GM12878 (cell line): ENCODE results near the gene MAMDC2. TPM values are rescaled to one million over a fixed set of nuclear protein-coding genes. Genes with fewer than 3 reads are reported as not detected.

Experiments used
- ATAC-seq: fragments of 200-7000 bp; cut with Tn5 transposase; 3 replicates; pipeline ENCODE4 v1.9.1; 2020; ENCODE audit warnings: mild to moderate bottlenecking, moderate library complexity
- BruUV-seq: library from RNA; stranded (reverse); fragments of 400-500 nt; replicated peaks from 2 replicates; lab custom pipeline; 2021; lab: Mats Ljungman, UMichigan
- CTCF ChIA-PET: fragments of 300-600 bp; sonication (Branson Sonifier 250); formaldehyde crosslinking; extraction: SDS; loops from one replicate; lab custom pipeline; 2021; ENCODE audit warnings: inconsistent platforms; lab: Yijun Ruan, JAX
- POLR2A ChIA-PET: fragments of 350-600 bp; formaldehyde crosslinking; extraction: SDS; loops from one replicate; lab custom pipeline; 2021; ENCODE audit warnings: inconsistent platforms; lab: Charles Lee
- RAD21 ChIA-PET: fragments of 300-600 bp; sonication (Branson Sonifier 250); formaldehyde crosslinking; loops from one replicate; lab custom pipeline; 2023; ENCODE audit warnings: antibody characterized with exemption; ENCODE audit not compliant: unreplicated experiment; lab: Charles Lee
- SMC1A ChIA-PET: fragments of 300-600 bp; sonication (Branson Sonifier 250); formaldehyde crosslinking; loops from one replicate; lab custom pipeline; 2023; ENCODE audit not compliant: unreplicated experiment, uncharacterized antibody; lab: Charles Lee
- DNase-seq: peaks from one replicate; pipeline ENCODE4 v3.0.0-alpha.2; 2011; ENCODE audit warnings: low read depth, low spot score
- FAIRE-seq: peaks from 3 replicates; lab custom pipeline; 2011; peaks lifted over from hg19 to GRCh38; lab: Jason Lieb, UNC
- H2AFZ ChIP-seq: 2 replicates; pipeline ENCODE4 v1.6.0; 2011; ENCODE audit warnings: low read depth, low read length, control low read depth; ENCODE audit not compliant: control insufficient read depth
- H3K27ac ChIP-seq: 2 replicates; pipeline ENCODE4 v1.5.1; 2011; ENCODE audit warnings: control low read depth; ENCODE audit not compliant: control insufficient read depth, insufficient read depth
- H3K27me3 ChIP-seq, 2 experiments: replicated peaks in 1 of 2; 2 replicates each; pipeline versions ENCODE4 v1.6.0 to v1.6.1; 2011; ENCODE audit warnings: low read length in 1 of 2; ENCODE audit not compliant: control insufficient read depth in 2 of 2, insufficient read depth in 2 of 2
- H3K36me3 ChIP-seq, 2 experiments: 2 replicates each; pipeline ENCODE4 v1.5.1; 2011; ENCODE audit warnings: low read length in 1 of 2; ENCODE audit not compliant: control insufficient read depth in 2 of 2, insufficient read depth in 2 of 2
- H3K4me1 ChIP-seq: 2 replicates; pipeline ENCODE4 v1.6.1; 2011; ENCODE audit warnings: mild to moderate bottlenecking, low read length, moderate library complexity, mixed read lengths; ENCODE audit not compliant: control insufficient read depth, insufficient read depth
- H3K4me2 ChIP-seq: 2 replicates; pipeline ENCODE4 v1.6.0; 2011; ENCODE audit warnings: control low read depth; ENCODE audit not compliant: control insufficient read depth, insufficient read depth
- H3K4me3 ChIP-seq: fragments of 200-600 bp; sonication (generic); 2 replicates; pipeline ENCODE4 v1.5.1; 2016
- H3K79me2 ChIP-seq: 2 replicates; pipeline ENCODE4 v1.6.0; 2011; ENCODE audit warnings: low read length; ENCODE audit not compliant: control insufficient read depth, insufficient read depth
- H3K9ac ChIP-seq: 2 replicates; pipeline ENCODE4 v1.8.0; 2011; ENCODE audit warnings: low read length, control low read depth, mixed read lengths; ENCODE audit not compliant: control insufficient read depth, insufficient read depth
- H3K9me3 ChIP-seq: replicated peaks from 3 replicates; pipeline ENCODE4 v1.5.1; 2011; ENCODE audit warnings: mild to moderate bottlenecking, low read length; ENCODE audit not compliant: control insufficient read depth, insufficient read depth
- H4K20me1 ChIP-seq: 2 replicates; pipeline ENCODE4 v1.6.0; 2011; ENCODE audit not compliant: control insufficient read depth, insufficient read depth
- BACH1 ChIP-seq: fragments of 450-650 bp; IDR thresholded peaks from 2 replicates; pipeline ENCODE4 v1.6.1; 2017; ENCODE audit warnings: mild to moderate bottlenecking, borderline replicate concordance
- CBFB ChIP-seq: IDR thresholded peaks from 2 replicates; pipeline ENCODE4 v1.6.1; 2016; ENCODE audit warnings: antibody characterized with exemption, low read depth
- CREM ChIP-seq: IDR thresholded peaks from 2 replicates; pipeline ENCODE4 v1.6.1; 2014; ENCODE audit warnings: antibody characterized with exemption, low read depth
- DPF2 ChIP-seq: fragments of 450-650 bp; IDR thresholded peaks from 2 replicates; pipeline ENCODE4 v1.6.1; 2017; ENCODE audit warnings: mild to moderate bottlenecking
- FOS ChIP-seq: IDR thresholded peaks from 3 replicates; pipeline ENCODE4 v1.6.1; 2011; ENCODE audit warnings: borderline replicate concordance; ENCODE audit not compliant: insufficient read length; ENCODE audit errors: extremely low read depth
- JUNB ChIP-seq: IDR thresholded peaks from 2 replicates; pipeline ENCODE4 v1.6.1; 2016; ENCODE audit warnings: antibody characterized with exemption, mild to moderate bottlenecking
- NFIC ChIP-seq: IDR thresholded peaks from 2 replicates; pipeline ENCODE4 v1.6.1; 2012; ENCODE audit warnings: low read depth, mild to moderate bottlenecking, inconsistent platforms, low read length, moderate library complexity
- NFXL1 ChIP-seq: fragments of 450-650 bp; IDR thresholded peaks from 2 replicates; pipeline ENCODE4 v1.6.1; 2017; ENCODE audit warnings: antibody characterized with exemption, mild to moderate bottlenecking, borderline replicate concordance
- NFYA ChIP-seq: IDR thresholded peaks from 2 replicates; pipeline ENCODE4 v1.6.1; 2011; ENCODE audit warnings: low read depth, mild to moderate bottlenecking, low read length, improper control_type of control experiment, borderline replicate concordance
- PAX5 ChIP-seq: IDR thresholded peaks from 2 replicates; pipeline ENCODE4 v1.6.1; 2011; ENCODE audit warnings: low read depth, low read length, borderline replicate concordance
- SIN3A ChIP-seq: IDR thresholded peaks from 2 replicates; pipeline ENCODE4 v1.6.1; 2012; ENCODE audit warnings: low read depth, low read length, improper control_type of control experiment
- STAT1 ChIP-seq: fragments of 450-650 bp; conservative IDR thresholded peaks from 2 replicates; pipeline ENCODE4 v1.6.1; 2014; ENCODE audit warnings: antibody characterized with exemption, mild to moderate bottlenecking
- TCF12 ChIP-seq: IDR thresholded peaks from 2 replicates; pipeline ENCODE4 v1.6.1; 2011; ENCODE audit warnings: low read depth, mild to moderate bottlenecking, low read length
- WGBS: methylation state at CpG from one replicate; pipeline ENCODE4 v1.1.6; 2016; ENCODE audit warnings: low lambda C conversion rate; ENCODE audit not compliant: insufficient replicate concordance, insufficient coverage; ENCODE audit errors: missing lambda C conversion rate; 5-methylcytosine and 5-hydroxymethylcytosine counted together
- in situ Hi-C: fragments of 300-500 bp; cut with MboI; formaldehyde crosslinking; loops from 9 replicates; pipeline ENCODE4 v1.14.3; 2018; ENCODE audit warnings: mixed read lengths
- intact Hi-C: fragments of 100-400 bp; cut with micrococcal nuclease; formaldehyde crosslinking; loops from one replicate; pipeline ENCODE4 v1.14.2; 2022; ENCODE audit not compliant: unreplicated experiment
- polyA plus RNA-seq, 11 experiments: library from polyadenylated mRNA; depleted of rRNA in 4 of 11; unstranded in 6 of 11; stranded (reverse) in 5 of 11; fragments of >200 nt; fragmentation: Nextera tagmentation in 4 of 11; fragmentation: Illumina TruSeq in 1 of 11; extraction: Ambion mirVana in 4 of 11; extraction: Trizol in 1 of 11; gene quantifications; 1 replicate in 1 of 11; 2 replicates in 10 of 11; pipeline versions ENCODE4 v1.2.1 to v1.2.3, GENCODE V29; 2011 to 2016; ENCODE audit warnings: inconsistent platforms in 2 of 11, missing spikeins in 2 of 11, low read depth in 1 of 11
- total RNA-seq, 4 experiments: library from RNA; depleted of rRNA in 3 of 4; stranded (reverse); fragments of >200 nt in 3 of 4; fragmentation: Illumina TruSeq in 1 of 4; extraction: Trizol in 1 of 4; gene quantifications; 2 replicates each; pipeline versions ENCODE4 v1.2.1 to v1.2.3, GENCODE V29; 2013 to 2021
- TF ChIP-seq, protein P1 (sequence below): IDR thresholded peaks from 2 replicates; pipeline ENCODE4 v1.6.1; 2011; ENCODE audit warnings: mild to moderate bottlenecking, low read depth, low read length, moderate library complexity; ENCODE audit not compliant: insufficient replicate concordance
- TF ChIP-seq, protein P2 (sequence below): fragments of 450-650 bp; IDR thresholded peaks from 2 replicates; pipeline ENCODE4 v1.6.1; 2016; ENCODE audit warnings: mild to moderate bottlenecking
- TF ChIP-seq, protein P3 (sequence below): fragments of 450-650 bp; IDR thresholded peaks from 2 replicates; pipeline ENCODE4 v1.6.1; 2017; ENCODE audit warnings: borderline replicate concordance

The MAMDC2 gene
- total and polyA plus RNA-seq, 10 of the 15 experiments (the other 5 are each of a cell fraction or from before 2014, with no cell fraction given): 0.01 to 0.09 TPM; not detected in 8

DNA sequence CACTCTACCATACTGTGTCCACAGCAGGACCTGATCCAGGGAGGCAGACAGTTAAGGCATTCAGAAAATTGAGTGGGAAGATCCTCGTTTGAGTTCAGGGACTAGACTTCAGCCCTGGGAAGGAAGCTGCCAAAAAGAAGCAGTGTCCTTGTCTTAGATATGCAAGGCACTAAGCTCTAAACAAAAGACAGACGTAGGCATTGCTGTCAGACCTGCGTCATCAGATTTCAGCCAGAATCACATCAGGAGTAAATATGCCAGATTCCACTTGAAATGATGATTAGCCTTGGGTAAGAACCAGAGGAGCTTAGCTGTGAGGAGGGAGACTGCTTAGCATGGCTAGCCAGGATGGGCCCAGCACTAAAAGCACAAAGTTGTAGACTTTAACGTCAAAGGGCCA is 56.7 kb downstream of the MAMDC2 start:
- Histone ChIP-seq H4K20me1 (no peaks in the 10 kb centered on the region), H3K79me2 (no peaks in the 10 kb centered on the region), H3K9ac (no peak overlapping the region), H3K36me3 (no peaks in the 10 kb centered on the region), H3K27ac (no peak overlapping the region), H2AFZ (no peak overlapping the region), H3K27me3 (no peaks in the 10 kb centered on the region), H3K9me3 (no peaks in the 10 kb centered on the region), H3K4me2 (no peak overlapping the region), H3K4me3 (no peak overlapping the region), H3K4me1 (no peaks in the 10 kb centered on the region)
- ATAC-seq (no peak), DNase-seq (no peak), FAIRE-seq (no peak)
- RAD21 ChIA-PET: no interaction called here
- CTCF ChIA-PET: interaction anchor here (2.9 kb wide), 1 partner anchor 10 kb away, joined by 15 read pairs; no protein-coding TSS in a partner anchor
- intact Hi-C loops (no loop called here), in situ Hi-C loops (no loop called here)
- no TSS peak for BruUV-seq
- no peak for TF ChIP-seq STAT1
- no peak for TF ChIP-seq CBFB
- TF ChIP-seq DPF2: no peak
- no peak for TF ChIP-seq BACH1
- no peak for TF ChIP-seq NFXL1
- POLR2A ChIA-PET: no interaction called here
- SMC1A ChIA-PET: no interaction called here
- WGBS: 32% methylated on average over 4 of the region's 4 CpGs

DNA sequence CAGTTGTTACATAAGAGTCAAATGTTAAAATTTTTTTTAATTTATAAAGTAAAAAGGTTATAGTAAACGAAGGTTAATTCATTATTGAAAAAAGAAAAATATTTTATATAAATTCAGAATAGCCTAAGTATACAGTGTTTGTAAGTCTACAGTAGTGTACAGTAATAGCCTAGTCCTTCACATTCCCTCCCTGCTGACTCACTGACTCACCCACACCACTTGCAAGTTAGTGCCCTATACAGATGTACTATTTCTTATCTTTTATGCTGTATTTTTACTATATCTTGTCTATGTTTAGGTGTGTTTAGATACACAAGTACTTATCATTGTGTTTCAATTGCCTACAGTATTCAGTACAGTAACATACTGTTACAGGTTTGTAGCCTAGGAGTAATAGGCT is 57.6 kb downstream of the MAMDC2 start:
- no TSS peak for BruUV-seq
- RAD21 ChIA-PET: no interaction called here
- no peaks in the 10 kb centered on the region for H3K4me1 ChIP-seq
- in situ Hi-C loops: no loop called here
- H2AFZ ChIP-seq: no peak overlapping the region
- ATAC-seq: no peak
- no peak overlapping the region for H3K4me2 ChIP-seq
- CTCF ChIA-PET: no interaction called here
- 0% methylated on average over 1 of the region's 1 CpG for WGBS
- H3K79me2 ChIP-seq: no peaks in the 10 kb centered on the region
- no peaks in the 10 kb centered on the region for H3K9me3 ChIP-seq
- no peaks in the 10 kb centered on the region for H3K27me3 ChIP-seq
- H3K4me3 ChIP-seq: no peak overlapping the region
- no peak overlapping the region for H3K27ac ChIP-seq
- DNase-seq: no peak
- FAIRE-seq: no peak
- H3K36me3 ChIP-seq: no peaks in the 10 kb centered on the region
- POLR2A ChIA-PET: no interaction called here
- intact Hi-C loops: no loop called here
- no peak overlapping the region for H3K9ac ChIP-seq
- no peaks in the 10 kb centered on the region for H4K20me1 ChIP-seq
- SMC1A ChIA-PET: no interaction called here
- no peak for TF ChIP-seq TCF12
- no peak for TF ChIP-seq JUNB
- no peak for TF ChIP-seq FOS
- no peak for TF ChIP-seq SIN3A
- no peak for TF ChIP-seq CREM
- no peak for TF ChIP-seq NFIC
- TF ChIP-seq, protein P1, sequence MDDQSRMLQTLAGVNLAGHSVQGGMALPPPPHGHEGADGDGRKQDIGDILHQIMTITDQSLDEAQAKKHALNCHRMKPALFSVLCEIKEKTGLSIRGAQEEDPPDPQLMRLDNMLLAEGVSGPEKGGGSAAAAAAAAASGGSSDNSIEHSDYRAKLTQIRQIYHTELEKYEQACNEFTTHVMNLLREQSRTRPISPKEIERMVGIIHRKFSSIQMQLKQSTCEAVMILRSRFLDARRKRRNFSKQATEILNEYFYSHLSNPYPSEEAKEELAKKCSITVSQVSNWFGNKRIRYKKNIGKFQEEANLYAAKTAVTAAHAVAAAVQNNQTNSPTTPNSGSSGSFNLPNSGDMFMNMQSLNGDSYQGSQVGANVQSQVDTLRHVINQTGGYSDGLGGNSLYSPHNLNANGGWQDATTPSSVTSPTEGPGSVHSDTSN: no peak
- TF ChIP-seq, protein P2, sequence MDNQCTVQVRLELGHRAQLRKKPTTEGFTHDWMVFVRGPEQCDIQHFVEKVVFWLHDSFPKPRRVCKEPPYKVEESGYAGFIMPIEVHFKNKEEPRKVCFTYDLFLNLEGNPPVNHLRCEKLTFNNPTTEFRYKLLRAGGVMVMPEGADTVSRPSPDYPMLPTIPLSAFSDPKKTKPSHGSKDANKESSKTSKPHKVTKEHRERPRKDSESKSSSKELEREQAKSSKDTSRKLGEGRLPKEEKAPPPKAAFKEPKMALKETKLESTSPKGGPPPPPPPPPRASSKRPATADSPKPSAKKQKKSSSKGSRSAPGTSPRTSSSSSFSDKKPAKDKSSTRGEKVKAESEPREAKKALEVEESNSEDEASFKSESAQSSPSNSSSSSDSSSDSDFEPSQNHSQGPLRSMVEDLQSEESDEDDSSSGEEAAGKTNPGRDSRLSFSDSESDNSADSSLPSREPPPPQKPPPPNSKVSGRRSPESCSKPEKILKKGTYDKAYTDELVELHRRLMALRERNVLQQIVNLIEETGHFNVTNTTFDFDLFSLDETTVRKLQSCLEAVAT: no peak
- TF ChIP-seq, protein P3, sequence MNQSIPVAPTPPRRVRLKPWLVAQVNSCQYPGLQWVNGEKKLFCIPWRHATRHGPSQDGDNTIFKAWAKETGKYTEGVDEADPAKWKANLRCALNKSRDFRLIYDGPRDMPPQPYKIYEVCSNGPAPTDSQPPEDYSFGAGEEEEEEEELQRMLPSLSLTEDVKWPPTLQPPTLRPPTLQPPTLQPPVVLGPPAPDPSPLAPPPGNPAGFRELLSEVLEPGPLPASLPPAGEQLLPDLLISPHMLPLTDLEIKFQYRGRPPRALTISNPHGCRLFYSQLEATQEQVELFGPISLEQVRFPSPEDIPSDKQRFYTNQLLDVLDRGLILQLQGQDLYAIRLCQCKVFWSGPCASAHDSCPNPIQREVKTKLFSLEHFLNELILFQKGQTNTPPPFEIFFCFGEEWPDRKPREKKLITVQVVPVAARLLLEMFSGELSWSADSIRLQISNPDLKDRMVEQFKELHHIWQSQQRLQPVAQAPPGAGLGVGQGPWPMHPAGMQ: no peak
- TF ChIP-seq PAX5: no peak
- TF ChIP-seq NFYA: no peak
